Measurements from ENCODE around the gene TRIM24.

TRIM24 gene

DNA sequence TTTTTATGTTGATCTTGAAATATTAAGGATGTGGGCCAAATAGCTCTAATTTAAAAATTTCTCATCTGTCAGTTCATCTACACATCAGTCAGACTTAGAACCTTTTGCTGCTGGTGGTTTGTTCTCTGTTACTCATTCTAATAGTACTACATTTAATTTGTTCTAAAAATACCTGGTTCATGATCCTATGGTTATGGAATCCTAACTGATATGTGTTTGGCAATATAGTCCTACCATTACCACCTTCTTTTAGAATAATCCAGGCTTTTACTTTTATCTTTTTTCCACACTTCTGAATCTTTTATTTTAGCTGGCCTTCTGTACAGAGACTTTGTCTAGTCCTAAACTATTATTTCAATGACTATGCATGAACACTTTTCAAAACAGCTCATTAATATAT is 124.2 kb downstream of the TRIM24 start:
- FAIRE-seq, result no peak

DNA sequence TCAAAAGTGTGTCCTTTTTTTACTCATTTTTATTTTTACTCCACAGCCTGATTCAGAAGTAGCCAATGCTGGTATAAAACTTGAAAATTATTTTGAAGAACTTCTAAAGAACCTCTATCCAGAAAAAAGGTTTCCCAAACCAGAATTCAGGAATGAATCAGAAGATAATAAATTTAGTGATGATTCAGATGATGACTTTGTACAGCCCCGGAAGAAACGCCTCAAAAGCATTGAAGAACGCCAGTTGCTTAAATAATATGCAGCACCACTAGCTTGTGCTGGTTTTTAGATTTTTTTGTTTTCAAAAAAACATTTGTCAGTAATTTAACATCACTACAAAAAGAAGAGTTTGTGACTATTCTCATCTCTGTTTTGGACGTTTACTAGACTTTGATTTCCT is 124.6 kb downstream of the TRIM24 start:
- no peak for FAIRE-seq

DNA sequence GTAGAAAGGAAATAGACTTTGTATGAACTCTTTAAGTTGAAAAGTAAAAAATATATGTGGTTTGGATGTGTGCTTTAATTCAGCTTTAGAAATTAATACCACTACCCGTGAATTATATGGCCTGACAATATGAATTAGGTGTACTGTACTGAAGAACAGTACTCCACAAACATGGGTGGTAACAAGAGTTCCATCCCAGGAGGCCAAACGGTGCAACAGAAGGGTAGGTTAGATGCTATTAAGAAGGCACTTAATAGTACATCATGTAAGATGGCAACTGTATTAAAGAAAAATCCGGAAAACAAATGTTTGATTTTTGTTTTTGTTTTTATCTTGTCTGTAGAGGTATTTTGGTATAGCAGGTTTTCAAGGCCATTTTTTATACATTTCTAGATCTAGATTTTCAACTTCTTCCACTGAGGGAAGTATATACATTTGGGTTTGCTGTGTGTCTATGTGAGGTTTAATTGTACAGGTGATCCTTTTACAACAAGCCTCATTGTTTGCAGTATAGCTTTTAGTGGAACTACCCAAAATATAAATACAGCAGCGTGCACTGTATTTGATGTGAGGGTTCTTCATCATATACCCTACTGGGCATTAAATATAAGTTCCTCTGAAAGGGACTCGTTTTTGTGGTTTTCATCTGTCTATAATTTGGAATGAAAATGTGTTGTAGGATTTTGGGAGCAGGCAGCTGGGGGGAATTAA is 125.4 kb downstream of the TRIM24 start:
- no peak for FAIRE-seq

- FAIRE-seq, result no peak
Measured at GRCh38 chr7:138587485-138587884, 127.4 kb downstream of the TRIM24 start.

GRCh38 chr7:138588986-138589385 is 128.9 kb downstream of the TRIM24 start:
- FAIRE-seq, result no peak

DNA sequence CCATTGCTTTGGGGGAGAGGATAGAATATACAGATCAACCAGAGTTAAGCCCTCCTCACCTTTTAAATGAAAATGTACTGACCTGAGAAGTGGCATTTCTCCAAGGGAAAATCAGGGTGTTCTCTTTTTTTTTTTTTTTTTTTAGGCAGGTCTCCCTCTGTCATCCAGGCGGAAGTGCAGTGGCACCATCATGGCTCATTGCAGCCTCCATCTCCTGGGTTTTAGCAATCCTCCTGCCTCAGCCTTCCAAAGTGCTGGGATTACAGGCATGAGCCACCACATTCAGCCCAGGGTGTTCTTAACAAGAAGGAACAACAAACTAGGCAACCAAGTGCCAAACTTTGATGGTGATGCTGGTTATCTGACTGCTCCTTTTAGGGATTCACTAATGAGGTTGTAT is 130.1 kb downstream of the TRIM24 start:
- FAIRE-seq, result no peak

- FAIRE-seq, result no peak
Measured at GRCh38 chr7:138595454-138595853, 135.4 kb downstream of the TRIM24 start.

- no peak for FAIRE-seq
Measured at GRCh38 chr7:138602451-138602850, 142.4 kb downstream of the TRIM24 start.

- FAIRE-seq, result no peak
Measured at GRCh38 chr7:138603549-138604318, 143.7 kb downstream of the TRIM24 start.

DNA sequence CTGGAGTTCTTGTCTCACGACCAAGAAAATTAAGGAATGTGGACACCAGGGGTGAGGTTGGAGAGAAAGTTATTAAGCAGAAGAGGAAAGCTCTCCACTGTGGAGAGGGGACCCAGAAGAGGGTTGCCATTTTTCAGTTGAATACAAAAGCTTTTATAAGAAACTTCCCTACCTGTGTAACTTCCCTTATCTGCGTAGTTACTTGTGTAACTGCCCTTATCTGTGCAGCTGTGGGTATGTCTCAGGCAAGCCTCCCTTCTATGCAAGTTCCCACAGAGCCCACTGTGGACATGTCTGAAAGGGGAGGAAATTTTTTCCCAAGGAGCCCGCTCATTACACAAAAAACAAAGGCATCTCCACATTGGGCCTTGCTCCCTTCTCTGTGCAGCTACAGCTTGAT is 146.2 kb downstream of the TRIM24 start:
- no peak for FAIRE-seq

DNA sequence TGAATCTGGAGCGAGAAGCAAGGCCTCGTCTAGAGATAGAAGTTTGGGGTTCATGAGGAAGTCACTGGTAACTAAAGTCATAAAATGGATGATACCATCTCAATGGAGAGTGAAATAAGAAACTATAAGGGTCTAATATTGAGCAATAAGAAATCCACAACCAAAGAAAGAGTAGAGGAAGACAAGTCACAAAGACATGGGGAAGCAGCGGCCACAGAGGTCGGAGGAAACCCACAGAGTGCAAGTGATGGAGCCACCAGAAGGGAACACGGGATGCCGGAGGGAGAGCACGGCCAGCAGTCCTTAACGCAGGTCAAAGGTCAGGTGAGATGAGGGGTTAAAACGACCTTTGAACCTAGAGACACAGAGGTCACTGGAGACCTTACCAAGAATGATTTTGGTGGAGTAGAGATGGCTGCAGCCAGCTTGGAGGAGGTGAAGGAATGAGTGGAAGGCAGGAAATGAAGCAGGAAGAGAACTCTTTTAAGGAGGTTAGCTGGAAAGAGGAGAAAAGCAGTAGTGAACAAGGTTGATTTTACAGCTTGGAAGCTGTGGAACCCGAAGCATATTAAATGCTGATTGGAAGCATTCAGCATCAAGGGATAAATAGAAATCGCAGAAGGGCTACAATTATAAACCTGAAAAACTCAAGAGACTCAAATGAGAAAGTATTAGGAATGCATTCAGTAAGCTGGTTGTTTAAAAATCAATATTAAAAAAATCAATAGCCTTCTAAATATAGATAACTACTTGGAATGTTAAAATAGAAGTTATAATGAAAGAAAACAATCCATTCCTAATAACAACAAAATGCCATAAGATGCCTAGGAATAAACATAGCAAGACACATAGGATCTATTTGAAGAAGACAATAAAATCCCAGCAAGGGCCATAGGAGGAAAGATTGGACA is 147.4 kb downstream of the TRIM24 start:
- FAIRE-seq, result no peak

DNA sequence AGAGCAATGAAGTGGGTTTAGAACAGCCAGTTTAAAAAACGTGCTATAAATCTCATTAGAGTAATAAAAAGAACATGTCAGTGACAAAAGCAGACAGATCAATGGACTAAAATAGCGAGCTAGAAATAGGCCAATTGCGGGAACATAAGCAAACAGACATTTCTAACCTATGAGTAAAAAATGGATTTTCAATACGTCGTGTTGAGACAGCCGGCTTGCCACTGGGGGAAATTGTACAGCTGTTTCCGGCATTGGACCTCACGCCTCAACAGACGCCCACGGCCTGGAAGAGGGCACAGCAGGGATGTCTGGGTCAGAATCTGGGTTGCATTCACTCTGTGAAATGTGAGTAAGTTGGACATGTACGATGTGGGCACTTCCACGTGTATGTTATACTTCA is 148.2 kb downstream of the TRIM24 start:
- no peak for FAIRE-seq

GRCh38 chr7:138610671-138611170 is 150.7 kb downstream of the TRIM24 start:
- FAIRE-seq, result no peak

DNA sequence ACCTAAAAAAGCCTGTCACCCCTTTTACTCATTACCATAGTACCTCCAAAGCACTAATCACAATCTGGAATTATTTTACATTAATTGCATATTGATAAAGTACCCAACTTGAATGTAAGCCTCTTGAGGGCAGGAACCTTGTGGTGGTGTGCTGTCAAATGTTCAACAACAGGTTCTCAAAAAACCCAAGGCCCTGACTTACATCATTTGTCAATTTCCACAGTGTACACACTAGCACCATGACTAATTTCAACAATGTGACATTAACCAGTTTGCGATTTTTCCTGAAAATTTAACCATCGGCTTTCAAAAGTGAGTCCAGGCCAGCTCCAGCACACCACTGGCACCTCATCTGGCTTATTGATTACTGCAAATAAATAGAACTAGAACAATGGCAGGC is 153.6 kb downstream of the TRIM24 start:
- no peak for FAIRE-seq

- no peak for FAIRE-seq
Measured at GRCh38 chr7:138616085-138616484, 156.0 kb downstream of the TRIM24 start.

DNA sequence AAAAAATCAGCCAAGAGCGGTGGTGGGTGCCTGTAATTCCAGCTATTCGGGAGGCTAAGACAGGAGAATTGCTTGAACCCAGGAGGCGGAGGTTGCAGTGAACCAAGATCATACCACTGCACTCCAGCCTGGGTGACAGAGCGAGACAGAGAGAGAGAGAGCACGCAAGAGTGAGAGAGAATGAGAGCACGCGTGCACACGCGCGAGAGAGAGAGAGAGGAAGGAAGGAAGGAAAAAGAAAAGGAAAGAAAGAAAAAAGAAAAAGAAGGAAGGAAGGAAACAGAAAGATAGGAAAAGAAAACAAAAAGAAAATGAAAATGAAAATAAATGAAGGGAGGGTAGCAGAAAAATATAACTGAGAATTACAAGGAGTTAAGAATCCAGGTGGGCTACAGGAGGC is 158.4 kb downstream of the TRIM24 start:
- no peak for FAIRE-seq

- FAIRE-seq, result no peak
Measured at GRCh38 chr7:138618933-138619332, 158.9 kb downstream of the TRIM24 start.

DNA sequence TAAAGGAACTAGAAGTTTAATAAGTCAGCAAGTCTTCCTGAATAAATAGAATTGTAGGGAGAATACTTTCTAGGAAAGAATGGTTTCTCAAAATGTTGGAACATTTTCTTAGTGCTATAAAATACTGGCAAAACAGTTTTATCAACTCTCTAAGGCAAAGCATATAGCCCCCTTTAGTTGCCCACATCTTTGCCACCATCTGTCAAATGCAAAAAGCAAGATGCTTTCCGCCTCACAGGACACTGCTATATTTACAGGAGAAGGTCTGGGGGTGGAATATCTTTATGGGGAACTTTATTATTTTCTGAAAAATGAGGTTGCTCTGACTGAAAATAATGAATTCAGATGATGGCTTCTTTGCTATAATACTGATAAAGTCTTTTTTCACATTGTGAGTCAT is 162.8 kb downstream of the TRIM24 start:
- FAIRE-seq, result no peak

DNA sequence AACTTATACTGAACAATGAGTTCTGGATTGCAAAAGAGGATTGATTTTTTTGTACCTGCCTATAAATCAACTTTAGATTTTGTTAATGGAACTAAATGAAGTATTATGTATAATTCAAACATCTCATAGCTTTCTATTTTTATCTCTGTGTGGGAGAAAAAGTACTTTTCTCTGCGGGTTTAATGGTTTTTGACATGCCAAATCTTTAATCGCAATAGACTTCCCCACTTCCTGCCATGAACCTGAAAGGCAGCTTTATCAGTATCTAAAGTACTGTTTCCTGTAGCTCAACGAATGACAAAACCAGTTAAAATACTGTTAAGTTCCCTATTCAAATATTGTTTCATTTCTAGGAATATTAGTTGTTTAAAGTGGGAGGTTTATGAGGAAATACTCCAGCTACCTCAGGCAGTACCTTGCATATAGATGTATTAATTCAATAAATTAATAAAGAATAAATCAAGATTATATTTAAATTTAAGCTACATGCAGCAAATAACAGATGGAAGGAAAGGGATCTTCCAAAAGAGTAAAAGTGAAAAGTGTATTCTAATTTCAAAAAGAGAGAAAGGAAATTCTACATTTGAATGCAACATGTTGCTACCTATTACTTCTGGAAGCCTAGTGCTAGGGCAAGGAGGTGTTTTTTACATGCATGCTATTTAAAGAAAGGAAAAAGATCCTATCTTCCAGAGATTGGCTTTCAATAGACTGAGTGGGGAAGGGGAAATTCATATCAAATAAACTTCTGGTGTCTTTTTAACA is 165.2 kb downstream of the TRIM24 start:
- no peak for FAIRE-seq

GRCh38 chr7:138625849-138626230 is 165.8 kb downstream of the TRIM24 start:
- FAIRE-seq, result no peak

DNA sequence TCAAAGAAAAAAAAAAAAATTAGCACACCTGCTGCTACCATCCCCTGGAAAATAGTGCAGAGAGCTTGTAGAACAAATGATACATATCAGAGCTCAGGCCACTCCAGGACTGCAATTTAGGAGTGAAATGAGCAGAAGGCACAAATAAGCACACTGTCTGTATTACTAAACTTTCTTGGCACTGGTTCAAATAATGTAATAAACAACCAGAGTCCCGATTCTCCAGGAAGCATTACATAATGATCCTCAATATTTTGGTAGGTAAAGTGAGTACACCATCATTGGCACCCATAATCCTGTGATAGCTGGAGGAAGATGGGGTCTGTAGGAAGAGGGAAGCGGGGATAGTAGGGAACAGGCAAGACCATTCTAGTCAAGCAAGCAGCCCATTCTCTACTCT is 166.8 kb downstream of the TRIM24 start:
- FAIRE-seq, result no peak

DNA sequence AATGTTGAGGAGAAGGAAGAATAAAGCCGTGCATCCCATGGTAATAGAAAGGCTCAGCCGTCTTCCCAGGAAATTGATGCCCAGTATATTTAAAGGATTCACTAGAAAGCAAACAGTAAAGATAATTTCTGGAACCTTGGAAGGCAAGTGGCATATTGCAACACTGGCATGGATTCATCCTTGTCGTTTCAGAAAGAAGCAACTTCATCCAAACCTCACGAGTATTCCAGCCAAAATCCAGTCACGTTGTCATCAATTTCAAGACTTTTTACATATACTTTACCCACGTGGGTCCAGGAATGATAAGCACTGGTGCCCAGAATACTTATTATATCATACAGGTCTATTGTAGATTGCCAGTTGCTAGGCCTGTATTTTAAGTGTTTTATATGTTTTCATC is 167.3 kb downstream of the TRIM24 start:
- FAIRE-seq, result no peak

Data from islet of Langerhans (tissue), 1 donor.